NCI-H2107 treated with DMSO at 0.1 percent for 48 hours (cell line): ENCODE results near the gene CCDC177.
A peak's percentile ranks its signal among the peaks of the same experiment; 100 is the strongest.

ENCODE experiments used
- DNase-seq: peaks from one replicate; lab custom pipeline; 2025; ENCODE audit not compliant: unreplicated experiment; lab: John Stamatoyannopoulos, UW

The CCDC177 gene

GRCh38 chr14:69531135-69531534 lies 43.5 kb downstream of the CCDC177 start:
- peak; percentile 84 for DNase-seq

GRCh38 chr14:69530095-69530494 lies 44.6 kb downstream of the CCDC177 start:
- no peak for DNase-seq

DNA sequence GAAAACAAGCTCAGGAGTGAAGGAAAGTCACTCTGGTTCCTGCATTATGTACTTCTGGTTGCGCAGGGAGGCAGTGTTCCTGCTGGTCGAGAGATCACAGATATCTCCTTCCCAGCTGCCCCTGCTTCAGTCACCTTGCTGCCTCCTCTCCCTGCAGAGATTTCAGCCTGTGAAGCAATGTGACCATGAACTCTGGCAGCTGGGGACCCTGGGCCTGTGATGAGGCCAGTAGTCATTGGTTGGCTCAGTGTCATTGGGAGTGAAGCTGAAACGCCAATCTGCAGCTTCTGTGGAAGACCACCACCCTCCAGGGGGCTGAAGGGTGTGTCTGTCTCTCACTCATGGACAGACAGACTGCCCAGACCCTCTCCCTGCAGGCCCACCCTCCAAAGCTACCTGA lies 45.1 kb downstream of the CCDC177 start:
- no peak for DNase-seq

DNA sequence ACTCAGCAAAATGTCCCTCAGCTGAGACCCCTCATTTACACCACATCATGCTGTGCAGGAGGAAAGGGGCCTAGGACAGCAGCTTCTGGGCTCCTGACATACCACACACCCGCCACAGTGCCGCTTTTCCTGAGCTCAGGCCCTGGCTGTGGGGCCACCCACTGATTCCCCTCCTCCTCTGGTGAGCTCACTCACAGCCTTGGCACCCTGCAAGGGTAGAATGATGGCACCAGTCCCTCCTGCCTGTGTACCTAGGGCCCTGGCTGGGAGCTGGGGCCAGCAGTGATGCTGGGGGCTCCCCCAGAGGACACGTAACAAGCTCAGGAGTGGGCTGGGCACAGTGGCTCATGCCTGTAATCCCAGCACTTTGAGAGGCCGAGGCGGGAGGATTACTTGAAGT lies 45.7 kb downstream of the CCDC177 start:
- no peak for DNase-seq

- DNase-seq = no peak
Measured at GRCh38 chr14:69528143-69528542, 46.5 kb downstream of the CCDC177 start.

- no peak for DNase-seq
Measured at GRCh38 chr14:69527635-69528034, 47.0 kb downstream of the CCDC177 start.

DNA sequence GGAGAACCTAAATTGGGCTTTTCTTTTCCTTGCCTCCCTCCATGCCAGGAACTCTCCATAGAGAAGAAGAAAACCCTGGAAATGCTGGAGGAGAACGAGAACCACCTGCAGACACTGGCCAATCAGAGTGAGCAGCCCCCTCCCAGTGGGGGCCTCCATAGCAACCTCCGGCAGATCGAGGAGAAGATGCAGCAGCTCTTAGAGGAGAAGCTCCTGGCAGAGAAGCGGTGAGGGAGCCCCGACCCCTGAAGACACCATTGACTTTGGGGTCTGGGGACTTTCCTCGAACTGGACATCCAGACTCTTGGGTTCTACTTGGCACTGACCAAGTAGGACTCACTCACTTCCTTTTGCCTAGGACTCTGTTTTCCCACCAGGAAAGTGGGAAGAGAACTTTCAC lies 48.8 kb downstream of the CCDC177 start:
- DNase-seq = no peak

GRCh38 chr14:69522026-69522425 lies 52.6 kb downstream of the CCDC177 start:
- DNase-seq = no peak
